Stimulated activated CD8-positive, alpha-beta memory T cell treated with anti-CD3 and anti-CD28 coated beads, Interleukin-15, amount 100 ng/mL, for 24 hours (primary cell): ENCODE results near the gene MTMR4.
"Not testable (repeated sequence)": the region's sequence is repeated elsewhere in the genome, so short reads cannot be mapped to it uniquely, and the experiment has no call there.

ENCODE experiments used
- DNase-seq: peaks from one replicate; pipeline ENCODE4 v3.0.0-alpha.2; 2020; ENCODE audit warnings: low read depth

MTMR4 gene

GRCh38 chr17:58513965-58514769 is at the start of gene MTMR4:
Gene MTMR4 (minus strand): TSS chr17:58514638. CDS start chr17:58514407, 231 bp downstream.
- peak; percentile 44 for DNase-seq

GRCh38 chr17:58560511-58560910 is 46.1 kb upstream of the MTMR4 start:
- DNase-seq, result no peak

- DNase-seq, result no peak
These were observed 43.5 kb upstream of the MTMR4 start for GRCh38 chr17:58557981-58558380.

- no peak for DNase-seq
These were observed 42.4 kb upstream of the MTMR4 start for GRCh38 chr17:58556833-58557250.

GRCh38 chr17:58555109-58555508 is 40.7 kb upstream of the MTMR4 start:
- not testable (repeated sequence) for DNase-seq

- no peak for DNase-seq
These were observed 26.8 kb upstream of the MTMR4 start for GRCh38 chr17:58541249-58541648.

- DNase-seq, result no peak
These were observed 25.3 kb upstream of the MTMR4 start for GRCh38 chr17:58539698-58540097.

GRCh38 chr17:58538811-58539409 is 24.5 kb upstream of the MTMR4 start:
- no peak for DNase-seq

- no peak for DNase-seq
These were observed 22.8 kb upstream of the MTMR4 start for GRCh38 chr17:58537266-58537665.

GRCh38 chr17:58536542-58536941 is 22.1 kb upstream of the MTMR4 start:
- no peak for DNase-seq

GRCh38 chr17:58535431-58535830 is 21.0 kb upstream of the MTMR4 start:
- no peak for DNase-seq

GRCh38 chr17:58534901-58535421 is 20.5 kb upstream of the MTMR4 start:
- DNase-seq, result no peak

GRCh38 chr17:58534331-58534730 is 19.9 kb upstream of the MTMR4 start:
- no peak for DNase-seq

GRCh38 chr17:58533616-58534188 is 19.3 kb upstream of the MTMR4 start:
- no peak for DNase-seq

- DNase-seq, result no peak
These were observed 18.1 kb upstream of the MTMR4 start for GRCh38 chr17:58532555-58532951.

GRCh38 chr17:58531661-58532554 is 17.5 kb upstream of the MTMR4 start:
- DNase-seq, result peak; percentile 34

- DNase-seq, result no peak
These were observed 16.7 kb upstream of the MTMR4 start for GRCh38 chr17:58531122-58531521.

- no peak for DNase-seq
These were observed 16.2 kb upstream of the MTMR4 start for GRCh38 chr17:58530655-58531054.

GRCh38 chr17:58529275-58529674 is 14.8 kb upstream of the MTMR4 start:
- DNase-seq, result no peak

- no peak for DNase-seq
These were observed 14.0 kb upstream of the MTMR4 start for GRCh38 chr17:58528443-58528842.

- no peak for DNase-seq
These were observed 13.5 kb upstream of the MTMR4 start for GRCh38 chr17:58527949-58528348.

- DNase-seq, result no peak
These were observed 12.9 kb upstream of the MTMR4 start for GRCh38 chr17:58527306-58527705.
